ENCODE data around the gene ZFAND3. TPM values are rescaled to one million over a fixed set of nuclear protein-coding genes. Genes with fewer than 3 reads are reported as not detected.

The ZFAND3 gene
- total and polyA plus RNA-seq, 7 donors, result 48.5 to 166 (median 141) TPM

GRCh38 chr6:38154731-38155130, 335.2 kb downstream of the ZFAND3 start:
- DNase-seq (no peak), ATAC-seq (no peak)
- WGBS, 3 donors, result 82% methylated on average over 8 of the region's 8 CpGs
- Histone ChIP-seq H3K4me3 (no peak overlapping the region), H3K27me3 (ENCODE audit: insufficient read depth in 3 of 3, low read length in 2 of 3) (no peaks in the 10 kb centered on the region), H3K9me3 (no peaks in the 10 kb centered on the region), H3K36me3 (ENCODE audit: insufficient read depth in 1 of 2, low read depth in 1 of 2) (peaks cover 0 to 16% of the 10 kb centered on the region in 2 donors), H3K27ac (no peak overlapping the region), H3K4me1 (no peaks in the 10 kb centered on the region)
- TF ChIP-seq CTCF (IDR thresholded peaks at IDR 0.05), result no peak
- intact Hi-C loops (cut with DNase I), result no loop called here

DNA sequence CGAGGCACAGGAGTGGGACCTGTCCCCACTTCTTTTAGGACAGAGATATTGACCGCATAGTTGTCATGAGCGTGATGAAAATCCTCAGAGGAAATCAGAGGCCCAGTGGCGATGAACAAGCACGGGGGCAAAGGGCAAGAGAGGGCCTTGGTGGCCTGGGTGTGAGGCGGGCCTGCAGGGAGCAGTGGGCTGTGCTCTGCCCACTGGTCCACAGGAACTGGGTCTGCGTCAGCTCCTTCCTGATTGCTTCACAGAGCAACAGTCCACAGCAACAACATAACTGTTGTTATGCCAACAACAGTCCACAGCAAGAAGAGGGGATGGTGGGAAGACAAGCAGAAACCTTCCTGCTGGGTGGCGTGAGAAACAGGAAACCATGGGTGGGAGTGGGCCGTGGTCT, 335.6 kb downstream of the ZFAND3 start:
- peaks cover 0 to 15% of the 10 kb centered on the region in 2 donors for H3K36me3 ChIP-seq (ENCODE audit: insufficient read depth in 1 of 2, low read depth in 1 of 2)
- intact Hi-C loops (cut with DNase I), result no loop called here
- H3K4me3 ChIP-seq, result no peak overlapping the region
- H3K4me1 ChIP-seq, result no peaks in the 10 kb centered on the region
- no peak for DNase-seq
- no peak overlapping the region for H3K27ac ChIP-seq
- 76 to 88% (median 86%) methylated on average over 9 of the region's 9 CpGs for WGBS, 3 donors
- H3K27me3 ChIP-seq (ENCODE audit: insufficient read depth in 3 of 3, low read length in 2 of 3), result no peaks in the 10 kb centered on the region
- no peaks in the 10 kb centered on the region for H3K9me3 ChIP-seq
- no peak for TF ChIP-seq CTCF (IDR thresholded peaks at IDR 0.05)
- ATAC-seq, result no peak

- Histone ChIP-seq H3K27ac (no peak overlapping the region), H3K27me3 (ENCODE audit: insufficient read depth in 3 of 3, low read length in 2 of 3) (no peaks in the 10 kb centered on the region), H3K9me3 (no peaks in the 10 kb centered on the region), H3K4me3 (no peak overlapping the region), H3K36me3 (ENCODE audit: insufficient read depth in 1 of 2, low read depth in 1 of 2) (peaks cover 0 to 13% of the 10 kb centered on the region in 2 donors), H3K4me1 (no peaks in the 10 kb centered on the region)
- TF ChIP-seq CTCF (IDR thresholded peaks at IDR 0.05), result no peak
- DNase-seq (no peak), ATAC-seq (no peak)
- WGBS, 3 donors, result 87 to 91% (median 87%) methylated on average over 6 of the region's 6 CpGs
- intact Hi-C loops (cut with DNase I), result no loop called here
Measured at GRCh38 chr6:38155621-38156204, 336.2 kb downstream of the ZFAND3 start.

DNA sequence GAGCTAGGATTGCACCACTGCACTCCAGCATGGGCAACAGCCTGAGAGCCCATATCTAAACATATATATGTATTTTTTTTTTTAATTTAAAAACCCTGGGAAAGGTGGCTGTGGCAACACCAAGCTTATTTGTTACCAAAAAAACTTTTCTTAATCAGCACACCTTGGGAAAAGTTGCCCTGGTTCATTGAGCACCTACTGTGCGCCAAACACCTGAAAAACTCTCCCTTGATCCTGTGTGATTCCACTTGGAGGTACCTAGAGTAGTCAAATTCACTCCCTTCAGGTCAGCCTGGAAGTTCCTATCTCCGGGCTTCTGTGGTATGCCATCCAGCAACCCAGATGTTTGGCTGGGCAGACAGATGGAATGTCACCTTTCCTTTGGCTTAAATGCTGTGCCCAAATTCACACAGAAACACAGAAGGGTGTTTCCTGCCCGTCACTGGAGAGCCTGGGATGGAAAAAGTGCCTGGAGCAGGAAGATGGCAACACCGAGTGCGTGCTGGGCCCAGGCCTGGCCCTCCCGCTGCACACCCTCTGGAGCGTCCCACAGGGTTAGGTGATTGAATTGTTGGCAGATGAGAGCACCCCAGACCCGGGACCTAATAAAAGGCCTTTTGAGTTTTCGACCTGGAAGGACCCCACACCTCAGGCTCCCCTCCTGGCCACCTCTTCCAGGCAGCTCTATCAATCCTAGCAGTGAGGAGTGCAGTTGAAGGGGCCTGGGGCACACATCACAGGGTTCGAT, 337.5 kb downstream of the ZFAND3 start:
- Histone ChIP-seq H3K27ac (no peak overlapping the region), H3K4me3 (no peak overlapping the region), H3K27me3 (ENCODE audit: insufficient read depth in 3 of 3, low read length in 2 of 3) (no peaks in the 10 kb centered on the region), H3K9me3 (no peaks in the 10 kb centered on the region), H3K4me1 (no peaks in the 10 kb centered on the region), H3K36me3 (ENCODE audit: insufficient read depth in 1 of 2, low read depth in 1 of 2) (peaks cover 0 to 11% of the 10 kb centered on the region in 2 donors)
- WGBS, 3 donors, result 91 to 93% (median 92%) methylated on average over 10 of the region's 10 CpGs
- ATAC-seq (no peak), DNase-seq (no peak)
- no peak for TF ChIP-seq CTCF (IDR thresholded peaks at IDR 0.05)
- intact Hi-C loops (cut with DNase I), result no loop called here
